Measurements from ENCODE around the gene PDLIM5.

Gene PDLIM5

GRCh38 chr4:94504545-94504944 is 52.8 kb downstream of the PDLIM5 start:
- no peak for DNase-seq
- Histone ChIP-seq H3K36me3 (replicated peaks) (peaks cover 2% of the 10 kb centered on the region), H3K27me3 (replicated peaks) (no peaks in the 10 kb centered on the region), H3K27ac (no peak overlapping the region), H3K4me3 (ENCODE audit: low read depth, low read length) (no peak overlapping the region)
- in situ Hi-C loops (cut with HindIII; ENCODE audit: low pct_ligation_motif_present, low sequenced_read_pairs), result no loop called here
- TF ChIP-seq CTCF (IDR thresholded peaks at IDR 0.05; ENCODE audit: low read depth, low read length, missing control alignments), result no peak

- no peak overlapping the region for H3K27ac ChIP-seq
- TF ChIP-seq CTCF (IDR thresholded peaks at IDR 0.05; ENCODE audit: low read depth, low read length, missing control alignments), result no peak
These were observed 55.1 kb downstream of the PDLIM5 start for GRCh38 chr4:94506822-94507221.

GRCh38 chr4:94507281-94507680 is 55.5 kb downstream of the PDLIM5 start:
- Histone ChIP-seq H3K36me3 (replicated peaks) (peaks cover 3% of the 10 kb centered on the region), H3K4me3 (ENCODE audit: low read depth, low read length) (no peak overlapping the region), H3K27me3 (replicated peaks) (no peaks in the 10 kb centered on the region), H3K27ac (peak overlapping the region; percentile 70)
- TF ChIP-seq CTCF (IDR thresholded peaks at IDR 0.05; ENCODE audit: low read depth, low read length, missing control alignments), result no peak
- in situ Hi-C loops (cut with HindIII; ENCODE audit: low pct_ligation_motif_present, low sequenced_read_pairs), result no loop called here
- no peak for DNase-seq

More at GRCh38 chr4:94506822-94507221, 55.1 kb downstream of the PDLIM5 start:
- in situ Hi-C loops (cut with HindIII; ENCODE audit: low pct_ligation_motif_present, low sequenced_read_pairs), result no loop called here
- H3K4me3 ChIP-seq (ENCODE audit: low read depth, low read length), result no peak overlapping the region
- H3K27me3 ChIP-seq (replicated peaks), result no peaks in the 10 kb centered on the region
- H3K36me3 ChIP-seq (replicated peaks), result peaks cover 3% of the 10 kb centered on the region
- DNase-seq, result no peak

- Histone ChIP-seq H3K27me3 (replicated peaks) (no peaks in the 10 kb centered on the region), H3K36me3 (replicated peaks) (peaks cover 3% of the 10 kb centered on the region), H3K27ac (peak overlapping the region; percentile 70), H3K4me3 (ENCODE audit: low read depth, low read length) (no peak overlapping the region)
- no peak for TF ChIP-seq CTCF (IDR thresholded peaks at IDR 0.05; ENCODE audit: low read depth, low read length, missing control alignments)
- peak; percentile 85 for DNase-seq
- in situ Hi-C loops (cut with HindIII; ENCODE audit: low pct_ligation_motif_present, low sequenced_read_pairs), result no loop called here
These were observed 56.0 kb downstream of the PDLIM5 start for GRCh38 chr4:94507708-94508107.

- no peak for TF ChIP-seq CTCF (IDR thresholded peaks at IDR 0.05; ENCODE audit: low read depth, low read length, missing control alignments)
- in situ Hi-C loops (cut with HindIII; ENCODE audit: low pct_ligation_motif_present, low sequenced_read_pairs), result no loop called here
- Histone ChIP-seq H3K27ac (peak overlapping the region; percentile 70), H3K36me3 (replicated peaks) (peaks cover 3% of the 10 kb centered on the region), H3K4me3 (ENCODE audit: low read depth, low read length) (no peak overlapping the region), H3K27me3 (replicated peaks) (no peaks in the 10 kb centered on the region)
- DNase-seq, result no peak
These were observed 56.6 kb downstream of the PDLIM5 start for GRCh38 chr4:94508296-94508695.

- Histone ChIP-seq H3K27me3 (replicated peaks) (no peaks in the 10 kb centered on the region), H3K27ac (peak overlapping the region; percentile 70), H3K4me3 (ENCODE audit: low read depth, low read length) (no peak overlapping the region), H3K36me3 (replicated peaks) (peaks cover 3% of the 10 kb centered on the region)
- in situ Hi-C loops (cut with HindIII; ENCODE audit: low pct_ligation_motif_present, low sequenced_read_pairs), result no loop called here
- no peak for TF ChIP-seq CTCF (IDR thresholded peaks at IDR 0.05; ENCODE audit: low read depth, low read length, missing control alignments)
- no peak for DNase-seq
These were observed 57.1 kb downstream of the PDLIM5 start for GRCh38 chr4:94508806-94509205.
